GM10266 (cell line): ENCODE measurements around the gene HOXD13.
A peak's percentile ranks its signal among the peaks of the same experiment; 100 is the strongest.

Source experiments
- DNase-seq: peaks from one replicate; pipeline ENCODE4 v3.0.0; 2012; ENCODE audit errors: extremely low spot score
- CTCF ChIP-seq: IDR thresholded peaks from 2 replicates; pipeline ENCODE4 v1.5.1; 2012; ENCODE audit warnings: mild to moderate bottlenecking, low read depth; ENCODE audit not compliant: control insufficient read depth, insufficient read depth; ENCODE audit errors: missing control alignments

HOXD13 gene

GRCh38 chr2:176117162-176117822 is 24.8 kb downstream of the HOXD13 start:
- no peak for TF ChIP-seq CTCF
- DNase-seq, result no peak

- no peak for TF ChIP-seq CTCF
These were observed 25.4 kb downstream of the HOXD13 start for GRCh38 chr2:176117823-176118371.

GRCh38 chr2:176118601-176119339 is 26.2 kb downstream of the HOXD13 start:
- peak; percentile 67 for DNase-seq
- TF ChIP-seq CTCF, result peak; percentile 34

More at GRCh38 chr2:176117823-176118371, 25.4 kb downstream of the HOXD13 start:
- DNase-seq, result no peak

GRCh38 chr2:176120364-176121189 is 28.1 kb downstream of the HOXD13 start:
- TF ChIP-seq CTCF, result no peak
- no peak for DNase-seq

- no peak for TF ChIP-seq CTCF
- DNase-seq, result no peak
These were observed 28.9 kb downstream of the HOXD13 start for GRCh38 chr2:176121190-176122051.

GRCh38 chr2:176122052-176122682 is 29.6 kb downstream of the HOXD13 start:
- no peak for DNase-seq
- no peak for TF ChIP-seq CTCF
